Tibial nerve (tissue), 3 donors: ENCODE data around the gene UGT1A9.

Experiments
- CTCF ChIP-seq, 5 experiments: fragments of 200-600 bp in 3 of 5; fragments of 450-650 bp in 2 of 5; sonication (generic) in 3 of 5; IDR thresholded peaks; one replicate each; pipeline ENCODE4 v1.5.1; 2016 to 2019; ENCODE audit warnings: antibody characterized with exemption in 5 of 5, mild to moderate bottlenecking in 3 of 5, moderate library complexity in 2 of 5
- POLR2A ChIP-seq, 2 donors: fragments of 450-650 bp; IDR thresholded peaks; one replicate each; pipeline ENCODE4 v1.6.1; 2017; ENCODE audit warnings: antibody characterized with exemption in 2 of 2, mild to moderate bottlenecking in 2 of 2, moderate library complexity in 2 of 2

GRCh38 chr2:233772583-233772982 is 100.9 kb downstream of the UGT1A9 start:
- TF ChIP-seq POLR2A (IDR thresholded peaks at IDR 0.05) (no peak), CTCF (IDR thresholded peaks at IDR 0.05) (no peak)
